ENCODE data around the gene ELF4.

GRCh38 chrX:130144509-130144908, 34.2 kb upstream of the ELF4 start:
- TF ChIP-seq EZH2 (IDR thresholded peaks at IDR 0.05; ENCODE audit: borderline replicate concordance, control insufficient read depth, low read depth, low read length) (no peak), ZBTB11 (CRISPR knock-in tag; IDR thresholded peaks at IDR 0.05) (no peak), POLR2A (IDR thresholded peaks at IDR 0.05; ENCODE audit: low read depth, low read length) (no peak), TCF7 (IDR thresholded peaks at IDR 0.05; ENCODE audit: borderline replicate concordance) (no peak), JUND (IDR thresholded peaks at IDR 0.05; ENCODE audit: low read depth, low read length) (no peak), SRF (IDR thresholded peaks at IDR 0.05; ENCODE audit: low read depth in 2 of 2, low read length in 2 of 2) (no peak), ASH2L (IDR thresholded peaks at IDR 0.05; ENCODE audit: borderline replicate concordance, low read depth) (no peak), CTCF (IDR thresholded peaks at IDR 0.05 in 2 of 3, conservative IDR thresholded peaks at IDR 0.05 in 1 of 3; ENCODE audit: control insufficient read depth in 2 of 3, extremely low read depth in 1 of 3, insufficient read depth in 1 of 3, low read depth in 3 of 3, low read length in 3 of 3) (peak in 1 of 3 experiments; percentile 22; a peak in 1 of 6 replicates), CUX1 (IDR thresholded peaks at IDR 0.05; ENCODE audit: insufficient replicate concordance, low read depth, low read length) (no peak), NRF1 (conservative IDR thresholded peaks at IDR 0.05; ENCODE audit: low read depth, low read length) (no peak)

Measured in GM12878 (cell line).